ENCODE measurements around the gene LRRC75A. TPM values are rescaled to one million over a fixed set of nuclear protein-coding genes. Genes with fewer than 3 reads are reported as not detected.

The LRRC75A gene
- total RNA-seq, 1 experiment from 2014 or later: 15.8 TPM

DNA sequence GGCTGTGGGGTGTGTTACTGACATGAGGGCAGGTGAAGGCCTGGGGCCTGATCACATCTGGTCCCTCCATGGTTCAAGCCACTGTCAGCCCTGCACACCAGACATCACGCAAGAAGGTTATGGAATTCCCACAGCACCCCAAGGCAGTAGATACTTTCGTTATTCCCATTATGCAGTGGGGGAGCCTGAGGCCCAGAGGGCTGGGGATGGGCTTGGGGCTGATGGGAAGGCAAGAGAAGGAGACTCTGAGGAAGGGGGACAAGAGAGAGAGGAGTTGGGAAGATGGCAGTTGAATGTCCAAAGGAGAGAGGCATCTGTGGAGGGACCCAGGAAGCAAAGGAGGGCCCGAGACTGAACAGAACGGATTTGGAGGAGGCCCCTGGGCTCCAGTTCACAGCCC lies 42.0 kb downstream of the LRRC75A start:
- H3F3A ChIP-seq (ENCODE audit: insufficient read depth, low read depth): peaks cover 21% of the 10 kb centered on the region
- H3K9me2 ChIP-seq (ENCODE audit: insufficient read depth): no peaks in the 10 kb centered on the region
- intact Hi-C loops (cut with micrococcal nuclease; ENCODE audit: unreplicated experiment): no loop called here
- no peaks in the 10 kb centered on the region for H3K4me1 ChIP-seq (replicated peaks; ENCODE audit: insufficient read depth)
- no peak overlapping the region for H3K4me2 ChIP-seq
- no peaks in the 10 kb centered on the region for H3K36me3 ChIP-seq (ENCODE audit: low read depth)
- POLR2A ChIA-PET (ENCODE audit: unreplicated experiment): interaction anchor here (0.6 kb wide), 1 partner anchor 71 kb away, joined by 9 read pairs; no protein-coding TSS in a partner anchor
- H3K27ac ChIP-seq: no peak overlapping the region
- no TSS peak for BruUV-seq (replicated peaks)
- H3K27me3 ChIP-seq (ENCODE audit: insufficient read depth, low read depth): no peaks in the 10 kb centered on the region
- no peaks in the 10 kb centered on the region for H3K79me2 ChIP-seq (ENCODE audit: low read depth)
- no peak for DNase-seq
- TF ChIP-seq, protein P1, sequence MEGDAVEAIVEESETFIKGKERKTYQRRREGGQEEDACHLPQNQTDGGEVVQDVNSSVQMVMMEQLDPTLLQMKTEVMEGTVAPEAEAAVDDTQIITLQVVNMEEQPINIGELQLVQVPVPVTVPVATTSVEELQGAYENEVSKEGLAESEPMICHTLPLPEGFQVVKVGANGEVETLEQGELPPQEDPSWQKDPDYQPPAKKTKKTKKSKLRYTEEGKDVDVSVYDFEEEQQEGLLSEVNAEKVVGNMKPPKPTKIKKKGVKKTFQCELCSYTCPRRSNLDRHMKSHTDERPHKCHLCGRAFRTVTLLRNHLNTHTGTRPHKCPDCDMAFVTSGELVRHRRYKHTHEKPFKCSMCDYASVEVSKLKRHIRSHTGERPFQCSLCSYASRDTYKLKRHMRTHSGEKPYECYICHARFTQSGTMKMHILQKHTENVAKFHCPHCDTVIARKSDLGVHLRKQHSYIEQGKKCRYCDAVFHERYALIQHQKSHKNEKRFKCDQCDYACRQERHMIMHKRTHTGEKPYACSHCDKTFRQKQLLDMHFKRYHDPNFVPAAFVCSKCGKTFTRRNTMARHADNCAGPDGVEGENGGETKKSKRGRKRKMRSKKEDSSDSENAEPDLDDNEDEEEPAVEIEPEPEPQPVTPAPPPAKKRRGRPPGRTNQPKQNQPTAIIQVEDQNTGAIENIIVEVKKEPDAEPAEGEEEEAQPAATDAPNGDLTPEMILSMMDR (conservative IDR thresholded peaks at IDR 0.05): no peak
- TF ChIP-seq EZH2 (IDR thresholded peaks at IDR 0.05; ENCODE audit: low read depth): no peak
- no peak overlapping the region for H3K4me3 ChIP-seq
- H3K9me3 ChIP-seq (ENCODE audit: insufficient read depth, low read depth): no peaks in the 10 kb centered on the region
- H4K20me1 ChIP-seq (ENCODE audit: insufficient read depth): peaks cover 11% of the 10 kb centered on the region
- CTCF ChIA-PET: no interaction called here
- no peak overlapping the region for H2AFZ ChIP-seq

DNA sequence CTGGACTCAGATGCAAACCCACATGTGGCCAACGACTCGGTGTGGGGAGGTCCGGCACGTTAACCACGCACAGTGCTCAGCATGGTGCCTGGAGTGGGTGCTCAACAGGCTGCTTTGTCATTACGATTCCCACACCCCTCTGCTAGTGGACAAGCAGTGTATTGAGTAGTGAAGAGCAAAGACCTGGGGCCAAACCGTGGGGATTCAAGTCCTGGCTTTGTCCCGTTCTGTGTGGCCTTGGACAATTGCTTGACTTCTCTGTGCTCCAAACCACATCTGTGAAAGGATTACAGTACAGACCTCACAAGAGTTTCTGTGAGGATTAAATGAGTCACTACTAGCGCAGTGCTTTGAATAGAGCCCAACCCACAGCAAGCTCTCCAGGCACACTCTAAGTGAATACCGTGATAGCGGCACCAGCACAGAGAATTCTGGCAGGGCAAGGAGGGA lies 42.8 kb downstream of the LRRC75A start:
- BruUV-seq (replicated peaks): no TSS peak
- Histone ChIP-seq H3K27ac (no peak overlapping the region), H4K20me1 (ENCODE audit: insufficient read depth) (peaks cover 15% of the 10 kb centered on the region), H3K4me2 (no peak overlapping the region), H3K9me3 (ENCODE audit: insufficient read depth, low read depth) (no peaks in the 10 kb centered on the region), H3K36me3 (ENCODE audit: low read depth) (no peaks in the 10 kb centered on the region), H3K4me3 (no peak overlapping the region), H3K27me3 (ENCODE audit: insufficient read depth, low read depth) (no peaks in the 10 kb centered on the region), H3K9me2 (ENCODE audit: insufficient read depth) (no peaks in the 10 kb centered on the region), H3F3A (ENCODE audit: insufficient read depth, low read depth) (peaks cover 25% of the 10 kb centered on the region), H3K79me2 (ENCODE audit: low read depth) (no peaks in the 10 kb centered on the region), H2AFZ (no peak overlapping the region), H3K4me1 (replicated peaks; ENCODE audit: insufficient read depth) (no peaks in the 10 kb centered on the region)
- no peak for DNase-seq
- ChIA-PET POLR2A (ENCODE audit: unreplicated experiment) (no interaction called here), CTCF (interaction anchor here (0.7 kb wide), 1 partner anchor 77 kb away, joined by 3 read pairs; no protein-coding TSS in a partner anchor)
- TF ChIP-seq EZH2 (IDR thresholded peaks at IDR 0.05; ENCODE audit: low read depth): no peak
- TF ChIP-seq, protein P1 (conservative IDR thresholded peaks at IDR 0.05): no peak
- intact Hi-C loops (cut with micrococcal nuclease; ENCODE audit: unreplicated experiment): loop anchor here (5.0 kb wide), 1 partner anchor 133 kb away; no protein-coding TSS in a partner anchor

DNA sequence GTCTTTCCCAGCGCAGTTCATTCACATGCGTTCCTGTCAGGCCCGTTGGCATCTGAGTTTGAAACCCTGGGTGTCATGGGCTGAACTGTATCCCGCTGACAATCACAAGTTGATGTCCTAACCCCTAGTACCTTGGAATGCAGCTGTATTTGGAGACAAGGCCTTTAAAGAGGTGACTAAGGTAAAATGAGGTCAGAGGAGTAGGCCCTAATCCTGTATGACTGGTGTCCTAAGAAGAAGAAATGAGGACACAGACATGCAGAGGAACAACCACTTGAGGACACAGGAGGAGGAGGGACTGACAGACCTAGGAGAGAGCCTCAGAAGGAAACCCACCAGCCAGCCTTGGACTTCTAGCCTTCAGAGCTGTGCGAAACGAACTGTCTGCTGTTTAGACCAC lies 43.5 kb downstream of the LRRC75A start:
- Histone ChIP-seq H3K4me2 (no peak overlapping the region), H2AFZ (no peak overlapping the region), H3K9me3 (ENCODE audit: insufficient read depth, low read depth) (no peaks in the 10 kb centered on the region), H3K79me2 (ENCODE audit: low read depth) (no peaks in the 10 kb centered on the region), H3K4me3 (no peak overlapping the region), H4K20me1 (ENCODE audit: insufficient read depth) (peaks cover 21% of the 10 kb centered on the region), H3K27ac (no peak overlapping the region), H3F3A (ENCODE audit: insufficient read depth, low read depth) (peaks cover 32% of the 10 kb centered on the region), H3K9me2 (ENCODE audit: insufficient read depth) (no peaks in the 10 kb centered on the region), H3K27me3 (ENCODE audit: insufficient read depth, low read depth) (no peaks in the 10 kb centered on the region), H3K36me3 (ENCODE audit: low read depth) (no peaks in the 10 kb centered on the region), H3K4me1 (replicated peaks; ENCODE audit: insufficient read depth) (no peaks in the 10 kb centered on the region)
- no TSS peak for BruUV-seq (replicated peaks)
- ChIA-PET CTCF (interaction anchor here (0.6 to 0.7 kb wide), 3 partner anchors 9 to 77 kb away, joined by 3 read pairs; no protein-coding TSS in a partner anchor), POLR2A (ENCODE audit: unreplicated experiment) (no interaction called here)
- TF ChIP-seq, protein P1 (conservative IDR thresholded peaks at IDR 0.05): no peak
- TF ChIP-seq EZH2 (IDR thresholded peaks at IDR 0.05; ENCODE audit: low read depth): no peak
- intact Hi-C loops (cut with micrococcal nuclease; ENCODE audit: unreplicated experiment): loop anchor here (5.0 kb wide), 1 partner anchor 134 kb away; no protein-coding TSS in a partner anchor
- DNase-seq: no peak
